IPS-11a (cell line): ENCODE results near the gene IMPG1.
"Not testable (repeated sequence)": the region's sequence is repeated elsewhere in the genome, so short reads cannot be mapped to it uniquely, and the experiment has no call there.

ENCODE experiments used
- H3K4me3 ChIP-seq: one replicate; pipeline ENCODE4 v1.5.1; 2013; ENCODE audit warnings: low read depth, low read length, control low read depth

The IMPG1 gene

GRCh38 chr6:75947935-75948334 is 124.5 kb downstream of the IMPG1 start:
- H3K4me3 ChIP-seq = no peak overlapping the region

DNA sequence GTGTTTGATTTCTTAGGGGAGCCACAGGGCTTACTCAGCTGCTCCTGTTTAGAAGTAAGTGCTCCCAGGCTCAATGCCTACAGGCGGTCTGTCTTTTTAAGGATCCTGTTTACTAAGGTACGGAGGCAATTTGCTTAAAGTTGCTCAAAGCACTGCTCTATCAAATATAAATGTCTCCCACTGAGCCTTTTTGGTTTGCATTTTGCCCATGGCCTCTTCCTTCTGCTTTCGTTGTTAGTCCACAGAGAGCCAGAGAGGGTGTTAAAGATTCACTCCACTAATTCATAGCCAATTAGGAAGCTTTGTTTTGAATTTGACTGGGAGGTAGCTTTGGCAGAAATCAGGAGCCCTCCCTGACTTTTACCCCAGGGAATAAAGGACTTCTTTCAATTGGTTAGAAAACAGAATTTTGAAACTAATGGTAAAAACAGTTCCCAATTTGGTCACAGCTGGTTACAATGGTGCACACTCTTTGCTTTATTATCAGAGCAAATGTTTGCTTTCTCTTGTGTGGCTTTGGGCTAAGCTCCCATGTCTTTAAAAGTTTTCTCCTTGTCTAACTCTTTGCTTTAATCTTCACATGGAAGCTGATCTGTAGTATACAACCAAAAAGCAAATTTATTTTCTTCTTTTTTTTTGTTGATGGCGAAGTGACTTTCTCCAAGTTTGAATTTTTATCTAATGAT is 126.2 kb downstream of the IMPG1 start:
- no peak overlapping the region for H3K4me3 ChIP-seq

GRCh38 chr6:75943381-75943780 is 129.1 kb downstream of the IMPG1 start:
- H3K4me3 ChIP-seq = no peak overlapping the region

DNA sequence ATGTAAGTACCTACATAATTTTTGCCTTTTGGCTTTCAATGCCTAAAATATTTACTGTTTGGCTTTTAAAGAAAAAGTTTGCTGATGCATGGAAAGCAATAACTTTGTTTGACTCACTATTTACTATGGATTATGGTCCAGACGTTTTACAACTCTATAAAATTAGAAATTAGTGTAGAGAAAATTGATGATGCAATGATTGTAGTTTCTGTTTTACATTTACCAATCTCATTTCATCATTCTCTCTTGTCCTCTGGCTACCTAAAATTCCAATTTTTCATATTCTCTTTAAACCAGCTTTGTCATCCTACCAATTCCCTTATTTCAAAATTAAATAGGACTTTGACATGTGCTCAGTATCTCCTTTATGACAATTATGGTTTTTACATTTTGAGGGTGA is 131.0 kb downstream of the IMPG1 start:
- H3K4me3 ChIP-seq = no peak overlapping the region

- H3K4me3 ChIP-seq = no peak overlapping the region
These were observed 131.9 kb downstream of the IMPG1 start for GRCh38 chr6:75940564-75940963.

DNA sequence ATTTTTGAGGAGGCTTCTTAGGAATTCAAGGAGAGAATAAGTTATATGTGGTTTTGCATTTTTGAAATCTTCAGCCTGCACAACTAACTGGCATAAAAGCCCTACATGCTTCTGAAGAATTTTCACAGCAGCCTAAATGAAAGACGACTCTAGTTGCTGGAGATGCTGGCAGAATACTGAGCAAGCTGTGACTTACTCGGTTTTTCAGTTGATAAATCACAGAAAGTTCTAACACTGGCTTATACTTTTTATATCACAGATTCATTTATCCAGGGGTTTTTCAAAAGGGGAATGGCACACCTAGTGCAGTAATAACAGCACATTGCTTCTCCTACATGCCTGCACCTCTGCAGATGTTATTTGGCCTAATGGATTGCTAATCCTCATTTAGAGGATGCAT is 134.6 kb downstream of the IMPG1 start:
- no peak overlapping the region for H3K4me3 ChIP-seq

- no peak overlapping the region for H3K4me3 ChIP-seq
These were observed 135.8 kb downstream of the IMPG1 start for GRCh38 chr6:75936682-75937081.

GRCh38 chr6:75935473-75935793 is 137.0 kb downstream of the IMPG1 start:
- H3K4me3 ChIP-seq = peak overlapping the region; percentile 39

DNA sequence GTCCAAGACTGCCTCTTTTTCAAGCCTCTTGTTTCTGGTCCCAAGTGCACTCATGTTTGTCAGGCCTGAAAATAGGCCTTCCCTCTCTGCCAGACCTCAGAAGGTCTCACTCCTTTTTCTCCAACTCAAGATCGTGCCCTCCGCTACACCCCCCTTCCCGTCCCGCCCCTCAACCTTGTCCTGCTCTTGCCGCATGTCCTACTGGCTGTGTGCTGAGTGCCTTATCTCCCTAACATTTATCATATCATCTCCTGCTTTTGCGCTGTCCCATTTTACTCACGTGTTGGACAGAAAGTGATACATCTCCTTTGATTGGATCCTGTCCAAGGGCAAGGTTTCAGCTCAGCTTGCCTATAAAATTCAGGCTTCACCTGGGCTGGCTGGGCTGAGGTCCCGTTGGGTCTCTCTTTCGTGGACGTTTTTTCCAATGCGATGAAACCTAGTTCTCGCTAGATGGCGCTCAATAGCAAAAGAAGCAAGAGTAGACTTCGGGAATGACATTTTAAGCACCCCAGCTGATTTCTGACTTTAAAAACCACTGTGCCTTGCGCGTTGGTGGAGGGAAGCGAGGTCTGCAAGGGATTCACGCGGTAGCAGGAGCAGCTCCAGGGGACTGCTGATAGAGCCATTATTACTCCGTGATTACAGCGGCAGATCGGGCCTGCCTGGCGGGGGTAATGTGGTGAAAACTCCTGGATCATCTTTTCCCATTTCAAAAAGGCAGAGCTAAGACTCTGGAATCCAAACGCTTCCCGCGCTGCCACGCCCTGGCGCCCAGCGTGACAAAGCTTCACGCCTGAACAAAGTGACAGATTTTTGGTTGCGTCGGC is 137.6 kb downstream of the IMPG1 start:
- peak overlapping the region; percentile 39 for H3K4me3 ChIP-seq

DNA sequence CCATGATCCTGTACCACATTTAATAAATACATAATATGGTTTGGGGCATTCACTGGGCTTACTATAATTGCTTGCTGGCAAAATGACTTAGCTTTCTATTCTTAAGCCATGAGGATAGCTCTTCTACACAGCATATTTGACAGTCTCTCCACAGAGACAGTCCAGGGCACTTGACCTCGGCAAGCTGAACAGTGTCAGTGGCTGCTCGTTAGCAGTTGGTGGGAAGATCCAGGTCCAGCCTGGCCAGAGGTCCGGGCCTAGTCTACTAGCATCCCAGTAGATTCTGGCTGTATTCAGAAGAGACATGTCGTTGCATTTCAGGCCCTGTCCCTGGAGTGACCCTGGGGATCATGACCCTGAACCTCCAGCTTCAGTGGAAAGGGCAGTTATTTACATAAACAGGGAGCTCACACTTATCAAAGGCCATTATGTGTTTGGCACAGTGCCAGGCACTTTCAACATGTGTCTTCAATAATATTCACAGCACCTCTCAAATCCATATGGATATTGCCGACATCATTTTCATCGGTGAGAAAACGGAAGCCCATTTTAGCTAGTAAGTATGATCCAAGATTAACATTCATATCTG is 139.0 kb downstream of the IMPG1 start:
- H3K4me3 ChIP-seq = no peak overlapping the region

DNA sequence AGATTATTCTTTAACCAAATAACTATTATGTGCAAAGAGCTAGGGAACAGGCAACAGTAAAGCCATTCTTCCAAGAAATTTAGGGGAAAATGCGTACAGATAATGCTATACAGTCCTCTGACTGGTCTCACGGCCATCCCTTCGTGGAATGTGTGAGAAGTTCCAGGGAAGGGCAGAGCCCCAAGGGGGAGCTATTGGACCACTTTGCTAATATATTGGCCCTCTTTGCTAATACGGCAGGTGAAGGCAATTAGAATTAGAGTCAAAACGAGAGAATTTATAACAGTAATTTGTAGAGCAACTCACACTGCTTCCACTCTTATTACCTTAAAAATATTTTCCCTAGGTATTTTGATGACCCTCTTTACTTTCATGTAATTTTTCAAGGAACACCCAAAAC is 140.4 kb downstream of the IMPG1 start:
- H3K4me3 ChIP-seq = no peak overlapping the region

DNA sequence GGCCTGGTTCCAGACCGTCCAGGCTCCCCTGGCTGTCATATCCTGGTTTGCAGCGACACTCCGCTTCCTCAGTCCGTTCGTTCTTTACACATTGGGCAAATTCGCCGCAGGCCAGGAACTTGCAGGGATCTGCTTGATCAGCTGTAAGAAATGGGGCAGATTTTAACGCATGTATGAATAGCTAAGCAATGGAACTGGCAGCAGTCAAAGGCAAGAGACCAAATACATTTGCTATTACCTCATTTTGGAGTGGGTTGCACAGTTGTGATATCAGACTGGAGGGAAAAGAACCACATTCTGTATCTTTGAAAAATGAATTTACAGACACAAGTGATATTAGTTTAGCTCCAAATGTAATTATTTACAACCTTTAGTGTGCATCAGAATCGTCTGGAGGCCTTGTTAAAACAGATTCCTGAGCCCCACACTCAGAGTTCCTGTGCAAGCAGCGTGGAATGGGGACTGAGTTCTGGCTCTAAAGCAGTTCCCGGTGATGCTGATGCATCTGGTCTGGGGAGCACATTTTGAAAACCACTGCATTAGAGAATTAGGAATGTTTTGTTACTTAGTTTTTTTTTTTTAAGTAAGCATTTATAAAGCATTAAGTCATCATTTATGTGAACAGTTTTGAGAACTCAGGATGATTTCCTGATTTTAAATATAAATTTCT is 141.3 kb downstream of the IMPG1 start:
- H3K4me3 ChIP-seq = no peak overlapping the region

DNA sequence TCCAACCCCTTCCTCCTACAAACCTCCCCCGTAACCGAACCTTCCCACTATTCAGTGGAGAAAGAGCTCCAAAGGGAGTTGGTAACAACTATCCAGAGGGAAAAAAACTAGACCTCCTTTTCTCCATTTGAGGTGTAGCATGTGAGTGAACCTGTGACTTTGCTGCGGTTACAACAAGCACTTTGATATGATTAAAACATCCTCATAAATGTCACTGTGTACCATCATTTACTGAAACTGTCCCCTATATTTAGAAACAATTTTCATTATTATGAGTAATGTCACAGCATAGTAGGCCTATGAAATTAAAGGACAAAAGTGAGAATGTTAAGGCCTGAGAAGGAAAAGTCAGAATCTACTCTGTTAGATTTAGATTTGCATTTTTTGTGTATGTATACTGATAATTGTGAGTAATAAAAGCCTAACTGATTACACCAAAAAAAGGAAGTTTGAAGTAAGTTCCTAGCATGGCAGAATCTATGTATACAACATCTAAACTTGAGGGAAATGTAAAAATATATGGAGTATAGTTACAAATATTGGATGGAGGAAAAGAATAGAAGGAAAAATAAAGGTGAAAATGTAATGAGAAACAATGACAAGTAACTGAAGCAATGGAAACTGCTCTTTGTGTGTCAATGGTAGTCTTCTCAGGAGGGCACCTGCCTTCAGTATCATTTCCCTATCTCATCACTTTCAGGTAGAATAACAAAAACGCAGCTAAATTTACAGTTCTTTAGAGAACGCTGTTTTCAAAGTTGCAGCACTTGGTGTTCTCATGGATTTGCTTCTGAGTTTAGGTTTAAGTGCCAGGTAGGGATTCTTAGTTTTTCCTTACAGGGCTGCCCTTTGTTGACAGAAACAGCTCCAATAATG is 145.9 kb downstream of the IMPG1 start:
- H3K4me3 ChIP-seq = no peak overlapping the region

GRCh38 chr6:75922226-75922625 is 150.2 kb downstream of the IMPG1 start:
- no peak overlapping the region for H3K4me3 ChIP-seq

GRCh38 chr6:75913040-75913439 is 159.4 kb downstream of the IMPG1 start:
- H3K4me3 ChIP-seq = no peak overlapping the region

DNA sequence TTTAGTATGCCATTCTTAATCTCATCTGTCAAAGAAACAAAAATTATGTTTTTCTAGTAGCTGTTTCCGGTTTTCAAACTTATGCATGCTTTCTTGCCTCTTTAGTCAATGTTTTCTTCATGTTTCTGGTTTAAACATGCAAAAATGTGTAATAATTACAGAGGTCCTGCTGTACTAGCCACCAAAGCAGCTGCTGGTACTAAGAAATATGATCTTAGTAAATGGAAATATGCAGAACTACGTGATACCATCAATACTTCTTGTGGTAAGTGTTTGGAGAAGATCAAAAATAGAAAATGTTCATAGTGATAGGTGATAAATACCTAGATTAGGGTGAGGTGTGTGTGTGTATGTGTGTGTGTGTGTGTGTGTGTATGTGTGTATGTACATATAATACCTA is 165.0 kb downstream of the IMPG1 start:
- no peak overlapping the region for H3K4me3 ChIP-seq

GRCh38 chr6:75906871-75907270 is 165.6 kb downstream of the IMPG1 start:
- no peak overlapping the region for H3K4me3 ChIP-seq

DNA sequence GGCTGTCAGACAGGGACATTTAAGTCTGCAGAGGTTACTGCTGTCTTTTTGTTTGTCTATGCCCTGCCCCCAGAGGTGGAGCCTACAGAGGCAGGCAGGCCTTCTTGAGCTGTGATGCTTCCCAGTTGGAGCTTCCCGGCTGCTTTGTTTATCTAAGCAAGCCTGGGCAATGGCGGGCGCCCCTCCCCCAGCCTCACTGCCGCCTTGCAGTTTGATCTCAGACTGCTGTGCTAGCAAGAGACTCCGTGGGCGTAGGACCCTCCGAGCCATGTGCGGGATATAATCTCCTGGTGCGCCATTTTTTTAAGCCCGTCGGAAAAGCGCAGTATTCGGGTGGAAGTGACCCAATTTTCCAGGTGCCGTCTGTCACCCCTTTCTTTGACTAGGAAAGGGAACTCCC is 167.3 kb downstream of the IMPG1 start:
- not testable (repeated sequence) for H3K4me3 ChIP-seq

DNA sequence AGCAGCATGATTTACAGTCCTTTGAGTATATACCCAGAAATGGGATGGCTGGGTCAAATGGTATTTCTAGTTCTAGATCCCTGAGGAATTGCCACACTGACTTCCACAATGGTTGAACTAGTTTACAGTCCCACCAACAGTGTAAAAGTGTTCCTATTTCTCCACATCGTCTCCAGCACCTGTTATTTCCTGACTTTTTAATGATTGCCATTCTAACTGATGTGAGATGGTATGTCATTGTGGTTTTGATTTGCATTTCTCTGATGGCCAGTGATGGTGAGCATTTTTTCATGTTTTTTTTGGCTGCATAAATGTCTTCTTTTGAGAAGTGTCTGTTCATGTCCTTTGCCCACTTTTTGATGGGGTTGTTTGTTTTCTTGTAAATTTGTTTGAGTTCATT is 172.2 kb downstream of the IMPG1 start:
- H3K4me3 ChIP-seq = not testable (repeated sequence)

DNA sequence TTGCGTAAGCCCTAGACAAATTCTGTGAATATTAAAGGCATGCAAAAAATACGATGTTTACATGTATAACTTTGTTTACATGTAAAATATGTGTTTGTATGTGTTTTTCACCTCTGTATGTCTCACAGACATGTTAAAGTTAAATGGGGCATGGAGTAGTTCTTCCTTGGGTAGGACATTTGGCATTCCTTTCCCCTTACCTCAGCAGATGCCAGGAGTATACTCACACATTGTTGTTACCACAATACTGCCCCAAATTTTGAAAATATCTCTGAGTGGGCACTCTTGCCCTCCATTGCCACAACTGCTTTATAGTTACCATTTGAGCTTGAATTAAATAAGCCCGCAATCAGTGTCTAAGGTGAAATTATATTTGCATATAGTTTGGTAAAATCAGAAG is 175.9 kb downstream of the IMPG1 start:
- H3K4me3 ChIP-seq = no peak overlapping the region

GRCh38 chr6:75893776-75894152 is 178.7 kb downstream of the IMPG1 start:
- H3K4me3 ChIP-seq = no peak overlapping the region
